ENCODE measurements around the gene MTURN. TPM values are rescaled to one million over a fixed set of nuclear protein-coding genes. Genes with fewer than 3 reads are reported as not detected.
A peak's percentile ranks its signal among the peaks of the same experiment; 100 is the strongest.

MTURN gene
- total and polyA plus RNA-seq, 9 of the 15 experiments (the other 6 are each of a cell fraction or from before 2014, with no cell fraction given): 0.94 to 14.8 (median 6.4) TPM

- ChIA-PET POLR2A (interaction anchor here (0.5 to 1.8 kb wide), 10 partner anchors 9 to 450 kb away, joined by 3 to 13 read pairs (median 4); partner anchors contain the start of gene MTURN), CTCF (ENCODE audit: low intra/inter-chr PET ratio) (no interaction called here)
- no peaks in the 10 kb centered on the region; the same call in 2 of the 3 replicates for H3K79me2 ChIP-seq (ENCODE audit: control insufficient read depth, insufficient read depth, low read length)
- no TSS peak for BruUV-seq (replicated peaks)
- H3K36me3 ChIP-seq (ENCODE audit: control insufficient read depth, insufficient read depth, low read length): no peaks in the 10 kb centered on the region; the same call in 2 of the 3 replicates
- no peaks in the 10 kb centered on the region for H3K9me1 ChIP-seq (ENCODE audit: control insufficient read depth, insufficient read depth, low read length)
- intact Hi-C loops (cut with micrococcal nuclease) (no loop called here), in situ Hi-C loops (cut with MboI) (no loop called here)
- no peaks in the 10 kb centered on the region for H3K27me3 ChIP-seq (ENCODE audit: control insufficient read depth in 2 of 2, insufficient read depth in 2 of 2, low read length in 2 of 2)
- no peaks in the 10 kb centered on the region for H4K20me1 ChIP-seq (replicated peaks; ENCODE audit: control insufficient read depth, insufficient read depth, low read length)
- FAIRE-seq (peak; percentile 92), ATAC-seq (peak; percentile 89), DNase-seq (ENCODE audit: extremely low read depth in 1 of 4, low spot score in 3 of 4) (peak; percentile 84 to 95 (median 90))
- no peaks in the 10 kb centered on the region for H3K9me3 ChIP-seq (replicated peaks; ENCODE audit: control insufficient read depth, insufficient read depth, low read depth, low read length)
- peak overlapping the region; percentile 44 for H2AFZ ChIP-seq (ENCODE audit: low read depth, low read length)
- peak overlapping the region; percentile 39 to 40; a peak in 3 of 4 replicates for H3K9ac ChIP-seq (ENCODE audit: insufficient read depth in 1 of 2, low read depth in 2 of 2, low read length in 2 of 2)
- peak overlapping the region; percentile 78 for H3K27ac ChIP-seq (ENCODE audit: extremely low read depth, low read depth, low read length)
- WGBS (ENCODE audit: insufficient coverage, low coverage, missing lambda C conversion rate): 9% methylated on average over 13 of the region's 13 CpGs
- peak overlapping the region; percentile 72 for H3K4me2 ChIP-seq (ENCODE audit: insufficient read depth, low read length)
- H3K4me3 ChIP-seq: no peak overlapping the region
- H3K4me1 ChIP-seq (replicated peaks in 1 of 2; ENCODE audit: control insufficient read depth in 2 of 2, insufficient read depth in 2 of 2, low read length in 2 of 2): peaks cover 12 to 64% of the 10 kb centered on the region in 2 experiments; a peak in 4 of 5 replicates
- TF ChIP-seq ETV1 (tag; conservative IDR thresholded peaks at IDR 0.05; ENCODE audit: low read depth) (peak; percentile 88), SP1 (CRISPR knock-in tag; IDR thresholded peaks at IDR 0.05) (no peak), KLF10 (CRISPR knock-in tag; IDR thresholded peaks at IDR 0.05) (no peak), SNAPC5 (CRISPR knock-in tag; IDR thresholded peaks at IDR 0.05) (no peak), RBM34 (IDR thresholded peaks at IDR 0.05; ENCODE audit: borderline replicate concordance, insufficient read depth, low read length) (no peak), NFIC (IDR thresholded peaks at IDR 0.05) (peak; percentile 67), U2AF1 (optimal IDR thresholded peaks at IDR 0.05; ENCODE audit: low read depth, low read length) (no peak), ATF1 (CRISPR knock-in tag; IDR thresholded peaks at IDR 0.05) (no peak), ATF1 (tag; IDR thresholded peaks at IDR 0.05) (peak; percentile 43; the same call in 1 of the 2 replicates), SETDB1 (IDR thresholded peaks at IDR 0.05; ENCODE audit: low read length) (no peak), RB1 (IDR thresholded peaks at IDR 0.05; ENCODE audit: low read depth) (0 out of 2 replicates have a peak, but pooled peaks have one; percentile 9), SIRT6 (IDR thresholded peaks at IDR 0.05; ENCODE audit: low read depth, low read length) (no peak), POLR2G (IDR thresholded peaks at IDR 0.05; ENCODE audit: low read depth, low read length) (no peak), OTX1 (CRISPR knock-in tag; IDR thresholded peaks at IDR 0.05) (no peak), KDM5B (IDR thresholded peaks at IDR 0.05; ENCODE audit: insufficient replicate concordance, low read depth, low read length) (no peak), POLR3A (IDR thresholded peaks at IDR 0.05; ENCODE audit: borderline replicate concordance, extremely low read depth, insufficient read depth, insufficient read length) (no peak), ARID4B (CRISPR knock-in tag; IDR thresholded peaks at IDR 0.05) (no peak), HMG20B (CRISPR knock-in tag; IDR thresholded peaks at IDR 0.05) (no peak), CXXC5 (CRISPR knock-in tag; IDR thresholded peaks at IDR 0.05) (peak; percentile 58), FOS (IDR thresholded peaks at IDR 0.05; ENCODE audit: extremely low read depth, insufficient read length) (peak; percentile 21), ZNF444 (CRISPR knock-in tag; IDR thresholded peaks at IDR 0.05) (0 out of 2 replicates have a peak, but pooled peaks have one; percentile 13)
Observed at GRCh38 chr7:30146127-30146612, 11.4 kb downstream of the MTURN start.
